GM19452 (cell line): ENCODE results near the gene KLHL34.

Experiments used
- ATAC-seq: cut with Tn5 transposase; IDR thresholded peaks from one replicate; pipeline ENCODE4 v1.9.1; 2021; ENCODE audit not compliant: unreplicated experiment

Gene KLHL34

DNA sequence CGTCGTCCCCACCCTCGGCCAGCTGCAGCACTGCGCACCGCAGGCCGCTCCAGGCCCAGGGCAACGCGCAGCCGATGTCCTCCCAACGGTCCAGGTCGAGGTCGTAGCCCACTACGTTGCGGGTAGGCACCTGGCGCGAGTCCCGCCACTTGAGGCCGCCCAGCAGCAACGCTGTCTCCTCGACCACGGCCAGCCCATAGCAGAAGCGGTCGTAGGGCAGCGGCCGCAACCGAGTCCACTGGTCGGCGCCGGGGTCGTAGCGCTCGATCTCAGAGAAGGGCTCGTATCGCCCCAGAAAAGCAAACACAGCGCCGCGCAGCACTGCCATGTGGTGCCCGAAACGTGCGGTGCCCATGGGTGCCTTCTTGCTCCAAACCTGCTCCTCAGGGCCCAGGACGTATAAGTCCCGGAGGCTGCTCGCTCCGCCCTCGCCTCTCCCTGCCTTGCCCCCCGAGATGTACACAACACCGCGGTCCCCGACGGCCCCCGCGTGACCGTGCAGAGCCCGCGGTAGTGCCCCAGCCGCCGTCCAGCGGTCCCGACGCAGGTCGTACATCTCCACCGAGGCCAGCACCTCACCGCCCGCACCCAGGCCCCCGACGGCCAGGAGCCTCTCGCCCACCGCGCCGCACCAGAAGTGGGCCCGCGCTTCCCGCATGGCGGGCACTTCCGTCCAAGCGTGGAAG is 2.1 kb downstream of the KLHL34 start:
- ATAC-seq: no peak

- no peak for ATAC-seq
These were observed 12.2 kb downstream of the KLHL34 start for GRCh38 chrX:21645886-21646285.

DNA sequence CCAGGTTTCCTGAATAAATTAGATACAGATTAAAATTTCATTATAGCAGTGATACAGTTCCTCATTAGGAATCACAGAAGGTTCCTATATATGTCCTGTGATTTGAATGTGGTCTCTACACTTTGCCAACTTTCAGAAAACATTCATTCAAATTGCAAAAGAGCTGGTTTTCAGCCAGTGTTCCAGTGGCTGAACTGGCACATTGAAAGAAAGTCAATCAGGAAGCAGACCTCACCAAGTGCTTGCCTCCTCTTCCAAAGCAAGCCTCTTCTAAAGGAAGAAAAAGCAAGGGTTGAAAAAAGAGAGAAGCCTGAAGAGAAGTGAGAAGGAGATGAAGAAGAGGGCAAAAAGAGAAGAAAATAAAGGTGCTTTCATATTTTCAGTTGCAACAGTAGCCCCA is 12.7 kb downstream of the KLHL34 start:
- ATAC-seq: no peak

DNA sequence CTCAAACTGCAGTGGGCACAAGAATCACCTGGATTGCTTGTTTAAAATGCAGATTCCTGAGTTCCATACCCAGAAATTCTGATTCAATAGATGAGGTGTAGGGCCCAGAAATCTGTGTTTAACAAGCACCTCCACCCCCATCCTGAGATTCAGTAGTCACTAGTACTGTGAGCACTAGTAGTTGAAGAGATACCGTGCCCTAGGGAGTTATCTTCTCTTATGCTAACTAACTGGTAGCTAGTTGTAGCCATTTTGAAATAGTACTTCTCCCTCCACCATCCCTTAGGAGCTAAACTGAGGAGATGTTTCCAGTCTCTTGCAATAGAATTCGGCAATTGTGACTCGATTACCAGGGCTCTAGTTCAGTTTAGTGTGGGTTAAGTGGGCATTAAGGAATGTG is 18.4 kb downstream of the KLHL34 start:
- no peak for ATAC-seq

- no peak for ATAC-seq
These were observed 19.8 kb downstream of the KLHL34 start for GRCh38 chrX:21638311-21638710.

DNA sequence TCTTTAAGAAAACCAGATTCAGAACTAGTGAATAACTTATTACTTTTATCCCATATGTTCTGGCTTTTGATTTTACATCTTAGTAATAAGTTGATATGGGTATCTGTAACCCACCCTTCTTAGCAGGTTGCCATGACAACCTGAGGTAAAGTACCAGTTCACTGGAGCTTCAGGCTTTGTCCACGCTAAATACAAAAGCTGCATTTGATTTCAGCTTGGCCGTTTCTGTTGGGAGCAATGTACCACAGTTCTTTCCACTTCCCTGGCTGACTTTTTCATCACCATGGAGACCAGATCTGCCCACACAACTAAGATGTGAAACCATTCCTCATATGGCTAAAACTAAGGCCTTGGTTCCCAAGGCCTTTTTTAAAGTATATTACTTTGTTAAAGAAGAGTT is 26.1 kb downstream of the KLHL34 start:
- no peak for ATAC-seq

- ATAC-seq: no peak
These were observed 34.2 kb downstream of the KLHL34 start for GRCh38 chrX:21623778-21624501.

GRCh38 chrX:21620234-21620633 is 37.9 kb downstream of the KLHL34 start:
- ATAC-seq: no peak

DNA sequence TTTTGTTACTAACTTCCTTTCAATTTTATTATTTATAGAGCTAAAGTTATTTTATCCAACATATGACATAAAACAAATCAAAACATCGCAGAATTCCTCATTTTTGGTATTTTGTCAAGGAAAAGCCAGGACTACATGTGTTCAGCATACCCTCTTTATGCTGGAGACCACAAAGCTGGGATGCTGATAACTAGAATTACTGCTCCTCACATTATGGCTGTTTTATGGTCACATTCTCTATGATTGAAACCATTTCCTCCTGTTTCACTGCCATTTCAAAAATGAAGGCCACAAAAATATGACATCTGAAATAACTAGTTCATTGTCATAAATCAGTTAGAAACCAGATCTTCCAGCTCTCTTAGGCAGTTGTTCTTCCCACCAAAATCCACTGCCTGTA is 41.7 kb downstream of the KLHL34 start:
- ATAC-seq: no peak

- ATAC-seq: no peak
These were observed 46.0 kb downstream of the KLHL34 start for GRCh38 chrX:21612154-21612553.

DNA sequence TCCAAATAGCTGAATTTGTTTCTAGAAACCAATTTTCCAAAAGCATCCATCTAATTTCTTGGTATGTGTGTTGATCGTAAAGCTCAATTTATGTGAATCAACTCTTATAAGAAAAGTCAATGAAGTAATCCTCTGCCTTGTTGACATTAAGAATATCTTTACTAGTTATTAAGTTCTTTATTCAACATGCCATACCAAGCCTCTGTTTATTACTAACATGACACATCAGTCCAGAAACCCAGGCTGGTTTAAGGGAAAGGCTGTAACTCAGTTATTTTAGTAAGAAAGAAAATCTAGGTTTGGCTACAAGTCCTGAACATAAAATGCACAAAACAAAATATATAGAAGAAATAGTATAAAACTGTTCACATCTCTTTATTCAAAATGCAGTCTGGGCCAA is 48.0 kb downstream of the KLHL34 start:
- ATAC-seq: no peak

- no peak for ATAC-seq
These were observed 52.1 kb downstream of the KLHL34 start for GRCh38 chrX:21606002-21606401.
